Duodenal mucosa (tissue), 2 donors: Measurements from ENCODE around the gene COQ10A.

Experiments used
- H3K27ac ChIP-seq: one replicate; pipeline ENCODE4 v1.7.0; 2013; ENCODE audit warnings: low read depth, low read length
- H3K27me3 ChIP-seq, 2 donors: one replicate each; pipeline ENCODE4 v1.7.0; 2013; ENCODE audit warnings: low read length in 2 of 2, control low read depth in 1 of 2; ENCODE audit not compliant: insufficient read depth in 2 of 2, control insufficient read depth in 1 of 2
- H3K36me3 ChIP-seq, 2 donors: one replicate each; pipeline ENCODE4 v1.7.0; 2013; ENCODE audit warnings: low read length in 2 of 2, control low read depth in 1 of 2; ENCODE audit not compliant: insufficient read depth in 2 of 2, control insufficient read depth in 1 of 2
- H3K4me1 ChIP-seq, 2 donors: one replicate each; pipeline ENCODE4 v1.7.0; 2013; ENCODE audit warnings: low read length in 2 of 2, control low read depth in 1 of 2; ENCODE audit not compliant: insufficient read depth in 2 of 2, control insufficient read depth in 1 of 2
- H3K4me3 ChIP-seq, 2 donors: one replicate each; pipeline ENCODE4 v1.7.0; 2013; ENCODE audit warnings: low read length in 2 of 2, low read depth in 1 of 2
- H3K9ac ChIP-seq, 2 donors: one replicate each; pipeline ENCODE4 v1.7.0; 2013; ENCODE audit warnings: low read length in 2 of 2, low read depth in 1 of 2
- H3K9me3 ChIP-seq, 2 donors: one replicate each; pipeline ENCODE4 v1.7.0; 2013; ENCODE audit warnings: low read length in 2 of 2, control low read depth in 1 of 2; ENCODE audit not compliant: control insufficient read depth in 1 of 2

Gene COQ10A

GRCh38 chr12:56293795-56294194 is 27.1 kb downstream of the COQ10A start:
- peaks cover 9 to 21% of the 10 kb centered on the region in 2 donors for H3K36me3 ChIP-seq
- peaks cover 27 to 32% of the 10 kb centered on the region in 2 donors for H3K4me1 ChIP-seq
- H3K27ac ChIP-seq: no peak overlapping the region
- H3K9ac ChIP-seq: no peak overlapping the region
- no peak overlapping the region for H3K4me3 ChIP-seq
- no peaks in the 10 kb centered on the region for H3K27me3 ChIP-seq
- H3K9me3 ChIP-seq: no peaks in the 10 kb centered on the region

GRCh38 chr12:56296295-56296694 is 29.6 kb downstream of the COQ10A start:
- Histone ChIP-seq H3K9me3 (no peaks in the 10 kb centered on the region), H3K27ac (no peak overlapping the region), H3K27me3 (no peaks in the 10 kb centered on the region), H3K9ac (no peak overlapping the region), H3K4me3 (no peak overlapping the region), H3K36me3 (peaks cover 7 to 14% of the 10 kb centered on the region in 2 donors), H3K4me1 (peaks cover 44 to 47% of the 10 kb centered on the region in 2 donors)

- Histone ChIP-seq H3K9ac (no peak overlapping the region), H3K27ac (no peak overlapping the region), H3K27me3 (no peaks in the 10 kb centered on the region), H3K4me3 (peak overlapping the region in 1 of 2 donors; percentile 12), H3K4me1 (peaks cover 54 to 56% of the 10 kb centered on the region in 2 donors), H3K9me3 (no peaks in the 10 kb centered on the region), H3K36me3 (peaks cover 4 to 8% of the 10 kb centered on the region in 2 donors)
These were observed 30.7 kb downstream of the COQ10A start for GRCh38 chr12:56297400-56297799.

- H3K4me3 ChIP-seq: peak overlapping the region; percentile 81 to 86
- H3K27me3 ChIP-seq: no peaks in the 10 kb centered on the region
- H3K9me3 ChIP-seq: no peaks in the 10 kb centered on the region
- peak overlapping the region; percentile 23 for H3K27ac ChIP-seq
- peaks cover 4 to 5% of the 10 kb centered on the region in 2 donors for H3K36me3 ChIP-seq
- H3K4me1 ChIP-seq: peaks cover 53 to 54% of the 10 kb centered on the region in 2 donors
- H3K9ac ChIP-seq: peak overlapping the region; percentile 92 to 93
These were observed 32.1 kb downstream of the COQ10A start for GRCh38 chr12:56298828-56299227.

- Histone ChIP-seq H3K4me1 (peaks cover 47 to 54% of the 10 kb centered on the region in 2 donors), H3K36me3 (peaks cover 4 to 8% of the 10 kb centered on the region in 2 donors), H3K27ac (peak overlapping the region; percentile 89), H3K9me3 (no peaks in the 10 kb centered on the region), H3K9ac (peak overlapping the region; percentile 92 to 93), H3K27me3 (no peaks in the 10 kb centered on the region), H3K4me3 (peak overlapping the region; percentile 81 to 86)
These were observed 32.6 kb downstream of the COQ10A start for GRCh38 chr12:56299308-56299852.

- no peaks in the 10 kb centered on the region for H3K27me3 ChIP-seq
- peaks cover 43 to 54% of the 10 kb centered on the region in 2 donors for H3K4me1 ChIP-seq
- H3K4me3 ChIP-seq: peak within 1 kb of the TSS; percentile 81 to 86
- peak within 1 kb of the TSS; percentile 89 for H3K27ac ChIP-seq
- no peaks in the 10 kb centered on the region for H3K9me3 ChIP-seq
- H3K9ac ChIP-seq: peak within 1 kb of the TSS; percentile 92 to 93
- H3K36me3 ChIP-seq: peaks cover 4 to 10% of the 10 kb centered on the region in 2 donors
These were observed 33.3 kb downstream of the COQ10A start, which contains the start of gene CS for GRCh38 chr12:56299853-56300643. Gene CS (minus strand): TSS chr12:56300330. CDS start chr12:56300201, 129 bp downstream.

- peaks cover 43 to 54% of the 10 kb centered on the region in 2 donors for H3K4me1 ChIP-seq
- H3K36me3 ChIP-seq: peaks cover 4 to 14% of the 10 kb centered on the region in 2 donors
- H3K27ac ChIP-seq: peak overlapping the region; percentile 89
- peak overlapping the region; percentile 63 to 81 for H3K4me3 ChIP-seq
- no peaks in the 10 kb centered on the region for H3K9me3 ChIP-seq
- H3K9ac ChIP-seq: peak overlapping the region; percentile 61 to 65
- no peaks in the 10 kb centered on the region for H3K27me3 ChIP-seq
These were observed 34.1 kb downstream of the COQ10A start for GRCh38 chr12:56300644-56301464.

- H3K36me3 ChIP-seq: peaks cover 0 to 28% of the 10 kb centered on the region in 2 donors
- H3K4me1 ChIP-seq: peaks cover 19 to 22% of the 10 kb centered on the region in 2 donors
- H3K9ac ChIP-seq: no peak overlapping the region
- no peaks in the 10 kb centered on the region for H3K27me3 ChIP-seq
- H3K27ac ChIP-seq: no peak overlapping the region
- no peaks in the 10 kb centered on the region for H3K9me3 ChIP-seq
- H3K4me3 ChIP-seq: no peak overlapping the region
These were observed 37.5 kb downstream of the COQ10A start for GRCh38 chr12:56304276-56304675.

GRCh38 chr12:56304872-56305590 is 38.3 kb downstream of the COQ10A start:
- no peaks in the 10 kb centered on the region for H3K27me3 ChIP-seq
- peaks cover 0 to 33% of the 10 kb centered on the region in 2 donors for H3K36me3 ChIP-seq

More at GRCh38 chr12:56304872-56305590, 38.3 kb downstream of the COQ10A start:
- Histone ChIP-seq H3K27ac (no peak overlapping the region), H3K4me1 (peaks cover 18 to 19% of the 10 kb centered on the region in 2 donors), H3K9ac (no peak overlapping the region), H3K9me3 (no peaks in the 10 kb centered on the region), H3K4me3 (no peak overlapping the region)
